ENCODE data around the gene HEMK1.

DNA sequence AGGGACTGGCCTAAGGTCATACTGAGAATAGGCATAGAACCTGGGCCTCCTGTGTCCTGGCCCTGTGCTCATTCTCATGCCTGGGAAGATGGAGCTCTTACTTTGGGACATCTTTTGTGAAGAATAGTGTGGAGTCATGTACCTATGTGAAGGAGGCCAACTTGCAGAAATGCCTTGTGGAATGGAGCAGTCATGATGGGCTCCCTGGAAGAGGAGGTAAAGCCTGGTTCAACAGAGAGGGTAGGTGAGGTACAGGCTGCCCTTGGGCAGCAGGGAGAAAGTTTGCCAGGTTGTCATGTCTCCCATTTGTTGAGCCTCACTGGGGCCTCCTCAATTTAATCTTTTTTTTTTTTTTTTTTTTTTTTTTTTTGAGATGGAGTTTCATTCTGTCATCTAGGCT is 65.7 kb downstream of the HEMK1 start:
- TF ChIP-seq, protein P1, sequence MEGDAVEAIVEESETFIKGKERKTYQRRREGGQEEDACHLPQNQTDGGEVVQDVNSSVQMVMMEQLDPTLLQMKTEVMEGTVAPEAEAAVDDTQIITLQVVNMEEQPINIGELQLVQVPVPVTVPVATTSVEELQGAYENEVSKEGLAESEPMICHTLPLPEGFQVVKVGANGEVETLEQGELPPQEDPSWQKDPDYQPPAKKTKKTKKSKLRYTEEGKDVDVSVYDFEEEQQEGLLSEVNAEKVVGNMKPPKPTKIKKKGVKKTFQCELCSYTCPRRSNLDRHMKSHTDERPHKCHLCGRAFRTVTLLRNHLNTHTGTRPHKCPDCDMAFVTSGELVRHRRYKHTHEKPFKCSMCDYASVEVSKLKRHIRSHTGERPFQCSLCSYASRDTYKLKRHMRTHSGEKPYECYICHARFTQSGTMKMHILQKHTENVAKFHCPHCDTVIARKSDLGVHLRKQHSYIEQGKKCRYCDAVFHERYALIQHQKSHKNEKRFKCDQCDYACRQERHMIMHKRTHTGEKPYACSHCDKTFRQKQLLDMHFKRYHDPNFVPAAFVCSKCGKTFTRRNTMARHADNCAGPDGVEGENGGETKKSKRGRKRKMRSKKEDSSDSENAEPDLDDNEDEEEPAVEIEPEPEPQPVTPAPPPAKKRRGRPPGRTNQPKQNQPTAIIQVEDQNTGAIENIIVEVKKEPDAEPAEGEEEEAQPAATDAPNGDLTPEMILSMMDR (conservative IDR thresholded peaks at IDR 0.05; ENCODE audit: low read length), result no peak
- TF ChIP-seq EZH2phosphoT487 (IDR thresholded peaks at IDR 0.05; ENCODE audit: borderline replicate concordance), result no peak

Data from Loucy (cell line).